Mesangial cell (primary cell): Measurements from ENCODE around the gene MND1. TPM values are rescaled to one million over a fixed set of nuclear protein-coding genes. Genes with fewer than 3 reads are reported as not detected.

Experiments
- total RNA-seq: library from RNA; depleted of rRNA; stranded (reverse); fragments of >200 nt; gene quantifications from 2 replicates; pipeline ENCODE4 v1.2.3, GENCODE V29; 2015

Gene MND1
- 1.4 and 9.5 TPM in 2 replicates for total RNA-seq

GRCh38 chr4:153344131-153345011, at the start of gene MND1:
MND1 (plus strand) TSS chr4:153344688; CDS start chr4:153344738, 50 bp downstream.

Other genes starting within 250 kb of the MND1 start
- 16.6 and 33.8 TPM in 2 replicates for gene TRIM2, start 140.2 kb upstream of the MND1 start, total RNA-seq
- 5.1 and 6.4 TPM in 2 replicates for gene TMEM131L, start 121.7 kb downstream of the MND1 start, total RNA-seq